IPS-20b (cell line): ENCODE data around the gene BCAS1.

Source experiments
- H3K27ac ChIP-seq: one replicate; pipeline ENCODE4 v1.5.1; 2013; ENCODE audit warnings: low read length
- H3K27me3 ChIP-seq: 2 replicates; pipeline ENCODE4 v1.6.1; 2013; ENCODE audit warnings: mild to moderate bottlenecking, low read length, inconsistent platforms; ENCODE audit not compliant: insufficient read depth
- H3K36me3 ChIP-seq: 2 replicates; pipeline ENCODE4 v1.6.1; 2013; ENCODE audit warnings: low read depth, mild to moderate bottlenecking, inconsistent platforms, low read length, moderate library complexity; ENCODE audit not compliant: insufficient read depth
- H3K4me1 ChIP-seq: 2 replicates; pipeline ENCODE4 v1.6.1; 2013; ENCODE audit warnings: mild to moderate bottlenecking, control low read depth, inconsistent platforms, low read length, moderate library complexity; ENCODE audit not compliant: insufficient read depth
- H3K4me3 ChIP-seq: 2 replicates; pipeline ENCODE4 v1.5.1; 2013; ENCODE audit warnings: mild to moderate bottlenecking, low read length, inconsistent platforms
- H3K9ac ChIP-seq: 2 replicates; pipeline ENCODE4 v1.6.1; 2013; ENCODE audit warnings: low read depth, mild to moderate bottlenecking, inconsistent platforms, low read length, moderate library complexity
- H3K9me3 ChIP-seq: 2 replicates; pipeline ENCODE4 v1.6.1; 2013; ENCODE audit warnings: mild to moderate bottlenecking, low read depth, low read length, inconsistent platforms; ENCODE audit not compliant: insufficient read depth

BCAS1 gene

GRCh38 chr20:54068966-54069365 lies 1.4 kb downstream of the BCAS1 start:
- no peak overlapping the region for H3K4me3 ChIP-seq
- peaks cover 27% of the 10 kb centered on the region for H3K4me1 ChIP-seq
- no peak overlapping the region for H3K9ac ChIP-seq
- H3K27ac ChIP-seq = no peak overlapping the region
- no peaks in the 10 kb centered on the region for H3K36me3 ChIP-seq
- no peaks in the 10 kb centered on the region for H3K27me3 ChIP-seq
- H3K9me3 ChIP-seq = no peaks in the 10 kb centered on the region

GRCh38 chr20:54068495-54068894 lies 1.9 kb downstream of the BCAS1 start:
- H3K9ac ChIP-seq = no peak overlapping the region
- peaks cover 27% of the 10 kb centered on the region for H3K4me1 ChIP-seq
- no peaks in the 10 kb centered on the region for H3K9me3 ChIP-seq
- no peaks in the 10 kb centered on the region for H3K27me3 ChIP-seq
- no peak overlapping the region for H3K27ac ChIP-seq
- no peak overlapping the region for H3K4me3 ChIP-seq
- no peaks in the 10 kb centered on the region for H3K36me3 ChIP-seq

GRCh38 chr20:54067606-54068174 lies 2.7 kb downstream of the BCAS1 start:
- Histone ChIP-seq H3K9ac (no peak overlapping the region), H3K36me3 (no peaks in the 10 kb centered on the region), H3K27me3 (no peaks in the 10 kb centered on the region), H3K4me3 (no peak overlapping the region), H3K4me1 (peaks cover 27% of the 10 kb centered on the region), H3K9me3 (no peaks in the 10 kb centered on the region), H3K27ac (no peak overlapping the region)

DNA sequence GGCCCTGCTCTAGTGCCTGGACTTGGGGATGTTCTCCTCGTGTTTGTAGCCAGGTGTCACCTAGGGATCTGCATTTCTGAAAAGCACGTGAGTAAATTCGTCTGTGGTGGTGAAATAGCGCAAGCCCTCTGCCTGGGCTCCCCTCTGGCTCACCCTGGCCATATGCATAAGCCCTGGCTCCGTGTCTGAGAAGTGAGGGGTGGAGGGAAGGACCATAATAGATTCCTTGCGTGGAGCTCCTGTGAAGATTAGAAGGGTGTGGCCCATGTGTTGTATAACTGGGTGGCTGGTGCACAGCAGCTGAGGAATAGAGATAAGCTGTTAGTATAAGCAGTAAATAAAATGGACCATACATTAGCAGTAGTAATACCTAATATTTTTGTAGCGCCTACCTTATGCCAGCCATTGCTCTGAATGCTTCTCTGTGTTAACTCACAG lies 4.8 kb downstream of the BCAS1 start:
- H3K27ac ChIP-seq = no peak overlapping the region
- H3K9me3 ChIP-seq = no peaks in the 10 kb centered on the region
- no peaks in the 10 kb centered on the region for H3K36me3 ChIP-seq
- no peak overlapping the region for H3K9ac ChIP-seq
- H3K4me3 ChIP-seq = no peak overlapping the region
- H3K27me3 ChIP-seq = no peaks in the 10 kb centered on the region
- peaks cover 27% of the 10 kb centered on the region for H3K4me1 ChIP-seq

DNA sequence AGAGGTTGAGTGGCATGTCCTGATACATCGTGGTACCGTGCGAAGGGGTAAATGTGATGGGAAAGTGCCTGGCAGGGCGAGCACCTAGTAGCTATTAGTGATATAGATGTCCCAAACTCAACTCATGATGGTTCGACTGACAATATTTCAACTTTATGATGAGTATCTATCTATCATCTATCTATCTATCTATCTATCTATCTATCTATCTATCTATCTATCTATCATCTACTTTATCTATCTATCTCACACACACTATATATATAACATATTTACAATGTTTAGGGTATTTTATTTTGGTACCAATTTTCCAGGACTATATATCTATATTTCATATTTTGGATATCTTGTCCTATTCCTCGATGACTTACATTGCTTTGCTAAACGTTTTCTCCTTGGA lies 5.5 kb downstream of the BCAS1 start:
- Histone ChIP-seq H3K27me3 (no peaks in the 10 kb centered on the region), H3K4me3 (no peak overlapping the region), H3K4me1 (peaks cover 21% of the 10 kb centered on the region), H3K27ac (no peak overlapping the region), H3K9me3 (no peaks in the 10 kb centered on the region), H3K9ac (no peak overlapping the region), H3K36me3 (no peaks in the 10 kb centered on the region)

DNA sequence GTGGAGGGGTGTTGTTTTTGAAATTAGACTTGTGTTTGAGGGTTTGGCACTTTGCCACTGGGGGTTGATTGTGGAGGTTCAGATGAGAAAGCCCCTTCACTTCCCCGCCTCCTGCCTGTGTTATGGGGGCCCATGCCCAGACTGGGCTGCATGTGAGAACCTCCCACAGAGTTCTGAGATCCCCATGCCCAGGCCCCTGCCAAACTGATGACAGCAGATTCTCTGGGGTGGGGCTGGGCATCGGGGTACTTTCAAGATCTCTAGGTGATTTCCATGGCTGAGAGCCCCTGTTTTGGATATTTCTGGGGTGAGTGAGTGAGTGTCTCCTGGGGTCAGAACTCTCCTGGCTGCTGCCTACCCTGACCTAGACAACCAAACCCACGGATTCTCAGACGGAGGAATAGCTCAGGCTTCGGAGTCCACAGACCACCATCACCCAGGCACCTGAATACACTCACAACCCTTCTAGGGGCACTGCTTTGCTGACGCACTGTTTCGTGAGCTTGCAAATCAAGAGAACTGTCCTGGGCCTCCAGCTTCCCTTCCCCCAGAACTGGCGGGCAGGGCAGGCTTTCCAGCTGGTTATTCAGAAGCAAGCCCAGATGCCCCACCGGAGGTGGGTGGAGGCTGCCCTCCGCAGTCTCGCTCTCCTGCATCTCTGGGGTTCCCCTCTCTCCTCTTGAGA lies 6.3 kb downstream of the BCAS1 start:
- H3K9me3 ChIP-seq = no peaks in the 10 kb centered on the region
- no peak overlapping the region for H3K27ac ChIP-seq
- peaks cover 15% of the 10 kb centered on the region; the same call in 1 of the 2 replicates for H3K4me1 ChIP-seq
- H3K4me3 ChIP-seq = no peak overlapping the region
- H3K9ac ChIP-seq = no peak overlapping the region
- H3K27me3 ChIP-seq = no peaks in the 10 kb centered on the region
- no peaks in the 10 kb centered on the region for H3K36me3 ChIP-seq

GRCh38 chr20:54063580-54063979 lies 6.8 kb downstream of the BCAS1 start:
- Histone ChIP-seq H3K4me3 (no peak overlapping the region), H3K9me3 (no peaks in the 10 kb centered on the region), H3K27me3 (no peaks in the 10 kb centered on the region), H3K9ac (no peak overlapping the region), H3K27ac (no peak overlapping the region), H3K4me1 (peaks cover 9% of the 10 kb centered on the region; the same call in 1 of the 2 replicates), H3K36me3 (no peaks in the 10 kb centered on the region)

- H3K9ac ChIP-seq = no peak overlapping the region
- peaks cover 2% of the 10 kb centered on the region; the same call in 1 of the 2 replicates for H3K4me1 ChIP-seq
- H3K9me3 ChIP-seq = no peaks in the 10 kb centered on the region
- H3K27me3 ChIP-seq = no peaks in the 10 kb centered on the region
- no peaks in the 10 kb centered on the region for H3K36me3 ChIP-seq
- H3K4me3 ChIP-seq = no peak overlapping the region
- H3K27ac ChIP-seq = no peak overlapping the region
These were observed 7.5 kb downstream of the BCAS1 start for GRCh38 chr20:54062812-54063280.

DNA sequence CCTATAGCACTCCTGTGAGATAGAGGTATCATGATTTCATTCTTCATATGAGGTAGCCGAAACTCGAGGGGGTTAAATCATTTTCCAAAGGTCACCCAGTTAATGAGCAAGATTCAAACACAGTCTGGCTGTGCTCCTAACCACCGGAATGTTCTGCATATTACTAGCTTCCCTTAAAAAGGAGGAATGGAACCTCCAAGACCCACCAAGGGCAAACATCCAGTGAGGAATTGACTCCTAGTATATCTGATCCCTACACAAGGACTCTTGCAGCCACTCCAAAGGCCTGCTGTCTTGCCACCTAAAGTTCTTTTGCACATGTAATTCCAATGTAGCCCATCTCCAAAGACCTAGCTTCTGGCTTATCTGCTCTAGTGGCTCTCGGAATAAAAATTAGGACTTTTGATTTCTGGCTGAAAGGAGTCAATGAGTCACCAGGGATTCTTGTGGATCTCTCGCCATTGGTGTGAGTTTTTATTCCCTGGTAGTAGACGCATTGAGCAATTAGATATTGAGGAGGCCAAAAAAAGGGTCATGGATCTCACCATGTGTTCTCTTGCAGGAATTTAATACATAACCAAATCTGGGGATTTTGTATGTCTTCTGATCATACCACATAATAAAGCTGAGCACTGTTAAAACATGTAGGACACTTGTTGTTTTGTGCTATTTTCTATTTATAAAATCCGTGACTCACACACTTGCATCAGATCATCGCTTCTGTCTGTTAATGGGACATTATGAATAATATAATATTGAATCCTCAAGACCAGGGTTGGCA lies 9.1 kb downstream of the BCAS1 start:
- H3K36me3 ChIP-seq = no peaks in the 10 kb centered on the region
- no peak overlapping the region for H3K4me3 ChIP-seq
- H3K9ac ChIP-seq = no peak overlapping the region
- H3K27me3 ChIP-seq = no peaks in the 10 kb centered on the region
- H3K27ac ChIP-seq = no peak overlapping the region
- no peaks in the 10 kb centered on the region for H3K9me3 ChIP-seq
- no peaks in the 10 kb centered on the region for H3K4me1 ChIP-seq

DNA sequence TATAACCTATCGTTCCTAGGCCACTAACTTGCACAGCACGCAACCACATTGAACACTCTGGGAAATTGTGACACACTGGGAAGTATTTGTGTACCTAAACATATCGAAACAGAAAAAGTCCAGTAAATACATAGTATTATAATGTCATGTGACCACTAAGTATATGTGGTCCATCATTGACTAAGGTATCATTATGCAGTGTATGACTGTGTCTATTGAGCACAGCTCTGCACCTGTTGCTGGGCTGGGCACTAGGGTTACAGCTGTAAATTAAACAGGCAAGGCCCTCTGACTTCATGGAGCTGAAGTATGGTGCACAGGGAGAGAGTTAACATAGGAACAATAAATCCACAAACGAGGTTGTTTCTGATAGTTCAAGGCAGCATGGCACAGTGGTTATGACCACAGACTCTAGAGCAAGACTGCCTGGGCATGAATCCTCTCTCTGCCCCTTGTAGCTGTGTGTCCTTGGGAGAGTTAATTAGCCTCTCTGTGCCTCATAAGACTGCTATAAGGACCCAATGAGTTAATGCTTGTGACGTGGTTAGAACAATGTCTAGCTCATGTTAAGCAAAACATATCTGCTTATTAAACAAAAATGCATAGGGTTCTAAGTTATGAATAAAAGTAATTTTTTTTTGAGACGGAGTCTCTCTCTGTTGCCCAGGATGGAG lies 10.6 kb downstream of the BCAS1 start:
- Histone ChIP-seq H3K9ac (no peak overlapping the region), H3K4me1 (no peaks in the 10 kb centered on the region), H3K9me3 (no peaks in the 10 kb centered on the region), H3K36me3 (no peaks in the 10 kb centered on the region), H3K27me3 (no peaks in the 10 kb centered on the region), H3K27ac (no peak overlapping the region), H3K4me3 (no peak overlapping the region)

GRCh38 chr20:54058420-54059139 lies 11.8 kb downstream of the BCAS1 start:
- Histone ChIP-seq H3K9me3 (no peaks in the 10 kb centered on the region), H3K27me3 (no peaks in the 10 kb centered on the region), H3K9ac (no peak overlapping the region), H3K36me3 (no peaks in the 10 kb centered on the region), H3K4me3 (no peak overlapping the region), H3K27ac (no peak overlapping the region), H3K4me1 (no peaks in the 10 kb centered on the region)
